Erythroblast (primary cell): ENCODE data around the gene TMCC3.

ENCODE experiments used
- GATA1 ChIP-seq: IDR thresholded peaks from 2 replicates; pipeline ENCODE4 v1.6.1; 2011; ENCODE audit warnings: low read depth, mild to moderate bottlenecking, control low read depth, low read length, moderate library complexity
- POLR2A ChIP-seq: IDR thresholded peaks from 2 replicates; pipeline ENCODE4 v1.6.1; 2011; ENCODE audit warnings: mild to moderate bottlenecking, low read length

GRCh38 chr12:94525951-94526350, 124.4 kb downstream of the TMCC3 start:
- TF ChIP-seq POLR2A (no peak), GATA1 (no peak)
